Activated T-cell treated with anti-CD3 and anti-CD28 coated beads, Interleukin-2, amount 50 U/mL, for 24 hours (primary cell): ENCODE results near the gene SH2D5.

ENCODE experiments used
- DNase-seq: peaks from one replicate; pipeline ENCODE4 v3.0.0-alpha.2; 2020
- H3K27ac Mint-ChIP-seq: 2 replicates; pipeline ENCODE4 v1.8.0; 2020; ENCODE audit warnings: mild to moderate bottlenecking, mixed read lengths
- H3K27me3 Mint-ChIP-seq: 2 replicates; pipeline ENCODE4 v1.8.0; 2020; ENCODE audit warnings: mixed read lengths
- H3K36me3 Mint-ChIP-seq: 2 replicates; pipeline ENCODE4 v1.8.0; 2020; ENCODE audit warnings: low read depth, mixed read lengths
- H3K4me1 Mint-ChIP-seq: 2 replicates; pipeline ENCODE4 v1.8.0; 2020; ENCODE audit warnings: low read depth, mixed read lengths
- H3K4me3 Mint-ChIP-seq: 2 replicates; pipeline ENCODE4 v1.8.0; 2020; ENCODE audit warnings: mild to moderate bottlenecking, moderate library complexity, mixed read lengths
- H3K9me3 Mint-ChIP-seq: 2 replicates; pipeline ENCODE4 v1.8.0; 2020; ENCODE audit warnings: mixed read lengths

The SH2D5 gene

GRCh38 chr1:20732071-20732587 is 374 bp downstream of the SH2D5 start:
- Mint-ChIP-seq H3K9me3 (no peaks in the 10 kb centered on the region), H3K4me1 (peaks cover 25% of the 10 kb centered on the region), H3K36me3 (peaks cover 15% of the 10 kb centered on the region)

GRCh38 chr1:20731057-20731991 is 1.2 kb downstream of the SH2D5 start:
- peaks cover 9% of the 10 kb centered on the region for H3K36me3 Mint-ChIP-seq
- peak overlapping the region; percentile 70 for H3K4me3 Mint-ChIP-seq
- H3K27ac Mint-ChIP-seq, result peak overlapping the region; percentile 37
- DNase-seq, result peak; percentile 55
- peaks cover 25% of the 10 kb centered on the region for H3K4me1 Mint-ChIP-seq
- no peaks in the 10 kb centered on the region for H3K9me3 Mint-ChIP-seq
- H3K27me3 Mint-ChIP-seq, result peaks cover 38% of the 10 kb centered on the region

More at GRCh38 chr1:20732071-20732587, 374 bp downstream of the SH2D5 start:
- Mint-ChIP-seq H3K27ac (peak overlapping the region; percentile 89), H3K27me3 (peaks cover 38% of the 10 kb centered on the region), H3K4me3 (peak overlapping the region; percentile 78)
- peak; percentile 77 for DNase-seq

GRCh38 chr1:20730690-20731056 is 1.8 kb downstream of the SH2D5 start:
- Mint-ChIP-seq H3K4me1 (peaks cover 25% of the 10 kb centered on the region), H3K9me3 (no peaks in the 10 kb centered on the region), H3K36me3 (peaks cover 5% of the 10 kb centered on the region), H3K27me3 (peaks cover 38% of the 10 kb centered on the region), H3K27ac (no peak overlapping the region), H3K4me3 (peak overlapping the region; percentile 70)
- DNase-seq, result peak; percentile 29

- Mint-ChIP-seq H3K36me3 (peaks cover 3% of the 10 kb centered on the region), H3K9me3 (no peaks in the 10 kb centered on the region), H3K27me3 (peaks cover 38% of the 10 kb centered on the region), H3K4me3 (no peak overlapping the region), H3K4me1 (peaks cover 25% of the 10 kb centered on the region), H3K27ac (no peak overlapping the region)
- DNase-seq, result peak; percentile 27
Measured at GRCh38 chr1:20729990-20730689, 2.4 kb downstream of the SH2D5 start.

GRCh38 chr1:20729155-20729931 is 3.2 kb downstream of the SH2D5 start:
- Mint-ChIP-seq H3K9me3 (no peaks in the 10 kb centered on the region), H3K36me3 (peaks cover 3% of the 10 kb centered on the region), H3K4me3 (no peak overlapping the region), H3K27me3 (peaks cover 38% of the 10 kb centered on the region), H3K4me1 (peaks cover 25% of the 10 kb centered on the region), H3K27ac (no peak overlapping the region)
- DNase-seq, result peak; percentile 25

GRCh38 chr1:20728371-20729154 is 3.9 kb downstream of the SH2D5 start:
- H3K27me3 Mint-ChIP-seq, result peaks cover 38% of the 10 kb centered on the region

GRCh38 chr1:20727746-20728316 is 4.7 kb downstream of the SH2D5 start:
- Mint-ChIP-seq H3K9me3 (no peaks in the 10 kb centered on the region), H3K4me1 (peaks cover 13% of the 10 kb centered on the region), H3K36me3 (no peaks in the 10 kb centered on the region), H3K27me3 (peaks cover 38% of the 10 kb centered on the region), H3K27ac (no peak overlapping the region), H3K4me3 (no peak overlapping the region)
- DNase-seq, result peak; percentile 27

More at GRCh38 chr1:20728371-20729154, 3.9 kb downstream of the SH2D5 start:
- no peaks in the 10 kb centered on the region for H3K9me3 Mint-ChIP-seq
- DNase-seq, result peak; percentile 25
- H3K4me1 Mint-ChIP-seq, result peaks cover 21% of the 10 kb centered on the region
- H3K27ac Mint-ChIP-seq, result no peak overlapping the region
- H3K36me3 Mint-ChIP-seq, result no peaks in the 10 kb centered on the region
- H3K4me3 Mint-ChIP-seq, result no peak overlapping the region

GRCh38 chr1:20726932-20727745 is 5.4 kb downstream of the SH2D5 start:
- H3K27me3 Mint-ChIP-seq, result peaks cover 34% of the 10 kb centered on the region
- no peaks in the 10 kb centered on the region for H3K36me3 Mint-ChIP-seq
- peaks cover 7% of the 10 kb centered on the region for H3K4me1 Mint-ChIP-seq
- no peak overlapping the region for H3K27ac Mint-ChIP-seq
- H3K4me3 Mint-ChIP-seq, result no peak overlapping the region
- peak; percentile 22 for DNase-seq
- no peaks in the 10 kb centered on the region for H3K9me3 Mint-ChIP-seq

- peak; percentile 27 for DNase-seq
- Mint-ChIP-seq H3K36me3 (no peaks in the 10 kb centered on the region), H3K4me1 (peaks cover 5% of the 10 kb centered on the region), H3K4me3 (no peak overlapping the region), H3K27me3 (peaks cover 32% of the 10 kb centered on the region), H3K9me3 (no peaks in the 10 kb centered on the region), H3K27ac (no peak overlapping the region)
Measured at GRCh38 chr1:20726118-20726911, 6.2 kb downstream of the SH2D5 start.

- Mint-ChIP-seq H3K9me3 (no peaks in the 10 kb centered on the region), H3K36me3 (no peaks in the 10 kb centered on the region), H3K4me3 (no peak overlapping the region), H3K4me1 (peaks cover 4% of the 10 kb centered on the region), H3K27ac (no peak overlapping the region), H3K27me3 (peaks cover 23% of the 10 kb centered on the region)
- peak; percentile 25 for DNase-seq
Measured at GRCh38 chr1:20725189-20726117, 7.0 kb downstream of the SH2D5 start.

- no peaks in the 10 kb centered on the region for H3K4me1 Mint-ChIP-seq
- H3K27ac Mint-ChIP-seq, result no peak overlapping the region
- H3K9me3 Mint-ChIP-seq, result no peaks in the 10 kb centered on the region
- peak; percentile 23 for DNase-seq
- H3K27me3 Mint-ChIP-seq, result peaks cover 20% of the 10 kb centered on the region
- no peak overlapping the region for H3K4me3 Mint-ChIP-seq
- H3K36me3 Mint-ChIP-seq, result no peaks in the 10 kb centered on the region
Measured at GRCh38 chr1:20724364-20725188, 7.9 kb downstream of the SH2D5 start.
